Measurements from ENCODE around the gene CNTN4. TPM values are rescaled to one million over a fixed set of nuclear protein-coding genes. Genes with fewer than 3 reads are reported as not detected.

Gene CNTN4
- total RNA-seq, 1 donor from 2014 or later, result 5.2 TPM

- H3K9me3 ChIP-seq (ENCODE audit: low read depth), result no peaks in the 10 kb centered on the region
- Mint-ChIP-seq H3K4me3 (no peak overlapping the region), H3K36me3 (no peaks in the 10 kb centered on the region), H3K4me1 (no peaks in the 10 kb centered on the region), H3K27me3 (ENCODE audit: insufficient read depth, low read depth) (no peaks in the 10 kb centered on the region), H3K27ac (no peak overlapping the region), H3K9me3 (no peaks in the 10 kb centered on the region)
- no peaks in the 10 kb centered on the region for H4K20me1 ChIP-seq (ENCODE audit: low read depth)
- no peaks in the 10 kb centered on the region for H3K4me1 ChIP-seq
- H3K27ac ChIP-seq, result no peak overlapping the region
- no peaks in the 10 kb centered on the region for H3K79me2 ChIP-seq (ENCODE audit: low read depth)
- no peak overlapping the region for H3K9ac ChIP-seq
- no peaks in the 10 kb centered on the region for H3K36me3 ChIP-seq
- no peaks in the 10 kb centered on the region for H3K27me3 ChIP-seq
- TF ChIP-seq, protein P1, sequence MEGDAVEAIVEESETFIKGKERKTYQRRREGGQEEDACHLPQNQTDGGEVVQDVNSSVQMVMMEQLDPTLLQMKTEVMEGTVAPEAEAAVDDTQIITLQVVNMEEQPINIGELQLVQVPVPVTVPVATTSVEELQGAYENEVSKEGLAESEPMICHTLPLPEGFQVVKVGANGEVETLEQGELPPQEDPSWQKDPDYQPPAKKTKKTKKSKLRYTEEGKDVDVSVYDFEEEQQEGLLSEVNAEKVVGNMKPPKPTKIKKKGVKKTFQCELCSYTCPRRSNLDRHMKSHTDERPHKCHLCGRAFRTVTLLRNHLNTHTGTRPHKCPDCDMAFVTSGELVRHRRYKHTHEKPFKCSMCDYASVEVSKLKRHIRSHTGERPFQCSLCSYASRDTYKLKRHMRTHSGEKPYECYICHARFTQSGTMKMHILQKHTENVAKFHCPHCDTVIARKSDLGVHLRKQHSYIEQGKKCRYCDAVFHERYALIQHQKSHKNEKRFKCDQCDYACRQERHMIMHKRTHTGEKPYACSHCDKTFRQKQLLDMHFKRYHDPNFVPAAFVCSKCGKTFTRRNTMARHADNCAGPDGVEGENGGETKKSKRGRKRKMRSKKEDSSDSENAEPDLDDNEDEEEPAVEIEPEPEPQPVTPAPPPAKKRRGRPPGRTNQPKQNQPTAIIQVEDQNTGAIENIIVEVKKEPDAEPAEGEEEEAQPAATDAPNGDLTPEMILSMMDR (IDR thresholded peaks at IDR 0.05), result no peak
- TF ChIP-seq EZH2 (IDR thresholded peaks at IDR 0.05), result no peak
- no peak for TF ChIP-seq EZH2phosphoT487 (IDR thresholded peaks at IDR 0.05)
- no peak overlapping the region for H3K4me3 ChIP-seq
- no peak for DNase-seq (ENCODE audit: low spot score)
- no peak overlapping the region for H2AFZ ChIP-seq (replicated peaks)
- no peaks in the 10 kb centered on the region for H3F3A ChIP-seq (ENCODE audit: low read depth)
- no peak overlapping the region for H3K4me2 ChIP-seq
Measured at GRCh38 chr3:2311022-2311421, 212.4 kb downstream of the CNTN4 start.

DNA sequence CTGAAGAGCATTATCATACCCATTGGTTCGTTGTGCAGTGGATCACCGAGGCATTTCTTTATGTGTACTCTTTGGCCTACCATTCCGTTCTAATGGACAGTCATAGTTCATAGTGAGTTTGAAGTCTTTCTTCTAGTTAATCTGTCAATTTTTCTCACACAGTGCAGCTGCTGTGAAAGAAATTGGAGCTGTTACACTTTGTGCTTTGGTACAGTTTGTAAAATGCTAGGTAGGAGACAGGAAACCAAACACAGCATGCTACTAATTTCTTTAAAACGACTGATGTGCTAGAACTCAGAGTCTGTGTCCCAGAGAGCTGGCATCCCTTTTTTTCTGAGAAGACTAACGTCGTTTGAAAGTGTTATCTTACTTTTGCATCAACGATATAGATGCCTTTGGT lies 218.9 kb downstream of the CNTN4 start:
- no peak overlapping the region for H3K27ac Mint-ChIP-seq
- H3F3A ChIP-seq (ENCODE audit: low read depth), result no peaks in the 10 kb centered on the region

DNA sequence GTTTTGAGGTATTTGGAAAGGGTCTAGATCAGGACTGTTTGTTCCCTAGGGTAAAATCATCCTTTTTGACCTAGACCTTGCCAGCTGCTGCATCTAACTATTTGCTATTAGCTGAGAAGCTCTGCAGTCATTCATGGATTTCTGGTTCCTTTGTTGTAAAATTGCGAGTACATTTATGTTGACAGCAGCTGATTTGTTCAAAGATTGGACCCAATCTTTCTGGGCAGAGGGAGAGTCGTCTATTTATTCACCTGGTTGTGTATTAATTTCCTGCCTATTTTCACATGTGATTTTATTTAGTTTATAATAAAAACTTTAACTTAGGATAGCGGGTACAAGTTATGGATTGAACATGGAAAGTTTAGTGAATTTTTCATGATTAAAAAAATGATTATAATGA lies 236.3 kb downstream of the CNTN4 start:
- H3K36me3 ChIP-seq, result no peaks in the 10 kb centered on the region
- Mint-ChIP-seq H3K27me3 (ENCODE audit: insufficient read depth, low read depth) (no peaks in the 10 kb centered on the region), H3K4me3 (no peak overlapping the region), H3K9me3 (no peaks in the 10 kb centered on the region), H3K4me1 (no peaks in the 10 kb centered on the region), H3K27ac (no peak overlapping the region), H3K36me3 (no peaks in the 10 kb centered on the region)
- H3F3A ChIP-seq (ENCODE audit: low read depth), result no peaks in the 10 kb centered on the region
- no peak overlapping the region for H3K4me3 ChIP-seq
- no peaks in the 10 kb centered on the region for H4K20me1 ChIP-seq (ENCODE audit: low read depth)
- H3K27ac ChIP-seq, result no peak overlapping the region
- no peaks in the 10 kb centered on the region for H3K9me3 ChIP-seq (ENCODE audit: low read depth)
- H2AFZ ChIP-seq (replicated peaks), result no peak overlapping the region
- DNase-seq (ENCODE audit: low spot score), result no peak
- H3K79me2 ChIP-seq (ENCODE audit: low read depth), result no peaks in the 10 kb centered on the region
- no peak for TF ChIP-seq EZH2 (IDR thresholded peaks at IDR 0.05)
- TF ChIP-seq, protein P1 (IDR thresholded peaks at IDR 0.05), result no peak
- no peak for TF ChIP-seq EZH2phosphoT487 (IDR thresholded peaks at IDR 0.05)
- no peaks in the 10 kb centered on the region for H3K27me3 ChIP-seq
- no peak overlapping the region for H3K4me2 ChIP-seq
- no peaks in the 10 kb centered on the region for H3K4me1 ChIP-seq
- no peak overlapping the region for H3K9ac ChIP-seq

More for the DNA sequence above, 218.9 kb downstream of the CNTN4 start:
- Histone ChIP-seq H3K9me3 (ENCODE audit: low read depth) (no peaks in the 10 kb centered on the region), H3K9ac (no peak overlapping the region), H3K27ac (no peak overlapping the region), H3K4me3 (no peak overlapping the region), H3K27me3 (no peaks in the 10 kb centered on the region), H3K4me2 (no peak overlapping the region), H2AFZ (replicated peaks) (no peak overlapping the region), H3K79me2 (ENCODE audit: low read depth) (no peaks in the 10 kb centered on the region), H3K36me3 (no peaks in the 10 kb centered on the region), H3K4me1 (no peaks in the 10 kb centered on the region), H4K20me1 (ENCODE audit: low read depth) (no peaks in the 10 kb centered on the region)
- Mint-ChIP-seq H3K27me3 (ENCODE audit: insufficient read depth, low read depth) (peaks cover 2% of the 10 kb centered on the region), H3K36me3 (no peaks in the 10 kb centered on the region), H3K4me1 (no peaks in the 10 kb centered on the region), H3K4me3 (no peak overlapping the region), H3K9me3 (no peaks in the 10 kb centered on the region)
- TF ChIP-seq, protein P1 (IDR thresholded peaks at IDR 0.05), result no peak
- TF ChIP-seq EZH2phosphoT487 (IDR thresholded peaks at IDR 0.05) (no peak), EZH2 (IDR thresholded peaks at IDR 0.05) (no peak)
- no peak for DNase-seq (ENCODE audit: low spot score)
